Stomach smooth muscle (tissue), 2 donors: ENCODE results near the gene C17orf67.

Experiments
- H3K27ac ChIP-seq: one replicate; pipeline ENCODE4 v1.7.0; 2013; ENCODE audit warnings: mild to moderate bottlenecking, low read length, inconsistent platforms
- H3K27me3 ChIP-seq, 2 donors: one replicate each; pipeline ENCODE4 v1.7.0; 2013; ENCODE audit warnings: low read length in 2 of 2; ENCODE audit not compliant: insufficient read depth in 2 of 2, control insufficient read depth in 1 of 2
- H3K36me3 ChIP-seq, 2 donors: one replicate each; pipeline ENCODE4 v1.7.0; 2013; ENCODE audit warnings: low read length in 2 of 2; ENCODE audit not compliant: control insufficient read depth in 2 of 2, insufficient read depth in 2 of 2
- H3K4me1 ChIP-seq: one replicate; pipeline ENCODE4 v1.7.0; 2013; ENCODE audit warnings: low read length; ENCODE audit not compliant: control insufficient read depth, insufficient read depth
- H3K4me3 ChIP-seq, 2 donors: one replicate each; pipeline ENCODE4 v1.7.0; 2013; ENCODE audit warnings: low read length in 2 of 2
- H3K9ac ChIP-seq, 2 donors: one replicate each; pipeline ENCODE4 v1.7.0; 2013; ENCODE audit warnings: low read length in 2 of 2, mild to moderate bottlenecking in 1 of 2
- H3K9me3 ChIP-seq, 2 donors: one replicate each; pipeline ENCODE4 v1.7.0; 2013; ENCODE audit warnings: low read length in 2 of 2; ENCODE audit not compliant: control insufficient read depth in 2 of 2
- donor health status: healthy.
- donor health status: Pancreatic carcinoma.

Gene C17orf67, protein sequence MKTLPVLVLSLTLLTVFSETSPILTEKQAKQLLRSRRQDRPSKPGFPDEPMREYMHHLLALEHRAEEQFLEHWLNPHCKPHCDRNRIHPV

DNA sequence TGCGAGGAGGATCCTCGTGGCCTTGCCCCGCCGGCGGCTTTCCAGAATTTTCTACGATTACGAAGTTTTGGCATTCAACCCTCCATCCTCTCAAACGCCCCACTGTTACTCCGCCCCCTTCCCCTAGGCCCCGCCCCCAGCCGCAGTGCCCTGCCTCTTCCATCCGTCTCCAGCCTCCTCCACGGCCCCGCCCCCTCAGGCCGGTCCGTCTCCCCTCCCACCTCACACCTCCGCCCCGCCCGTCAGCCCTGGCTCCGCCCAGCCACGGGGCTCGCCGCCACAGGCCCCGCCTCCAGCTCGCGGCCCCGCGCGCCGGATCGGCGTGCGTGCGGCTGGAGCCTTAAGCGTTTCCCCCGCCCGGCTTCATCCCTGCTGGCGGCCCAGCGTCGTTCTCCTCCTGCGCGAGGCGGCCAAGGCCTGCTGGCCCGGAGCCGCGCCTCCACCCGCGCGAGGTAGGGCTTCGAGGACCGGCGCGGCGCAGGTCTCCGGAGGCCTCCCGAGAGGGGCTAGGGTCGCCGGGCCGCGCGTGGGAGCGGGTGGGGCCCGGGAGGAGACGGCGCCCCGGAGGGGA lies at the start of gene C17orf67, which contains the start of gene DGKE:
Gene C17orf67, minus strand, starts transcription at position 112 of the 571 bp plus-strand sequence. CDS start 18,110 bp downstream, outside the sequence.
Gene DGKE, plus strand, starts transcription at position 343 of the 571 bp plus-strand sequence. CDS start 645 bp downstream, outside the sequence.
- peaks cover 22% of the 10 kb centered on the region for H3K4me1 ChIP-seq

DNA sequence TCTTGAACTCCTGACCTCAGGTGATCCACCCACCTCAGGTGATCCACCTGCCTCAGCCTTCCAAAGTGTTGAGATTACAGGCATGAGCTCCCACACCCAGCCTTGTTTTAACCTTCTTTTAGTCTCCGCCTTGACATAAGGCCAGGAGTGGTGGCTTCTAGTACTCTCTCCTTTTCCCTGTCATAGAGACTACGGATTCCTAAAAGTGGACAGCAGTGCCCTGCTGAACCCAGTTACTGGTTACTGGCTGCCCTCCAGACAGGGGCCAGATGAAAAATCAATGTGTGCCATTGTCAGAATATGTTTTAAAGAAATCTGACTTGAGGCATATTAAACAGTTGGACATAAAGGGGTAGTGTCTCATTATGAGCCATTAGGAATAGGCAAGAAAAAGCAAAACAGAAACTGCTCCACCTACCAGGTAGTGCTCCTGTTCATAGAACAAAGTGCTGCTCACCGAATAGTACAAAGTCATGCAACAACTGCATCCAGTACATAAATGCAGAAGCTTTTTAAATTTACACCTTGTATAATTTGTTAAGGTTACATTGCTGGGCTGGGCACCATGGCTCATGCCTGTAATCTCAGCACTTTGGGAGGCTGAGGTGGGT lies 48.1 kb upstream of the C17orf67 start:
- H3K27me3 ChIP-seq, result no peaks in the 10 kb centered on the region
- H3K4me1 ChIP-seq, result no peaks in the 10 kb centered on the region
- H3K36me3 ChIP-seq, result peaks cover 0 to 3% of the 10 kb centered on the region in 2 donors
- H3K9me3 ChIP-seq, result no peaks in the 10 kb centered on the region
- no peak overlapping the region for H3K9ac ChIP-seq
- H3K4me3 ChIP-seq, result no peak overlapping the region
- H3K27ac ChIP-seq, result no peak overlapping the region

More for the DNA sequence above, at the start of gene C17orf67, which contains the start of gene DGKE:
- Histone ChIP-seq H3K36me3 (peaks cover 3% of the 10 kb centered on the region in 2 donors), H3K4me3 (peak within 1 kb of the TSS; percentile 83 to 86), H3K27ac (peak within 1 kb of the TSS; percentile 62), H3K9ac (peak within 1 kb of the TSS; percentile 62 to 70), H3K9me3 (no peaks in the 10 kb centered on the region), H3K27me3 (no peaks in the 10 kb centered on the region)

DNA sequence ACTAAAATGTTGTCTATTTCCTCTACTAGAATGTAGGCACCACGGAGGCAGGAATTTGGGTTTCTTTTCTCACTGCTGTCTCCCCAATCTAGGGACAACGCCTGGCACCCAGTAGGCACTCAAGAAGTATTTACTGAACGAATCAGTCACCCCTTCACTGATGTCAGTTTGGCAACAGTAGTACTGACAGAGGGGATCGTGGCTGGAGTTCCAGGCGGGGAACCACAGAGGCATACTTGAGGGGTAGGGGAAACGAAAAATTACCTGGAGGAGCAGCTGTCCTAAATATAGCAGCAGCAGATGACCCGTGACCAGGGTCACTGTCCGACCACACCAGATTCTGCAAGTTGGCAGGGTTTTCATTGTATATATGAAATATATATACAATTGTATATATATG lies 46.9 kb upstream of the C17orf67 start:
- Histone ChIP-seq H3K9me3 (no peaks in the 10 kb centered on the region), H3K9ac (no peak overlapping the region), H3K27ac (no peak overlapping the region), H3K36me3 (no peaks in the 10 kb centered on the region), H3K27me3 (no peaks in the 10 kb centered on the region), H3K4me3 (no peak overlapping the region), H3K4me1 (no peaks in the 10 kb centered on the region)

DNA sequence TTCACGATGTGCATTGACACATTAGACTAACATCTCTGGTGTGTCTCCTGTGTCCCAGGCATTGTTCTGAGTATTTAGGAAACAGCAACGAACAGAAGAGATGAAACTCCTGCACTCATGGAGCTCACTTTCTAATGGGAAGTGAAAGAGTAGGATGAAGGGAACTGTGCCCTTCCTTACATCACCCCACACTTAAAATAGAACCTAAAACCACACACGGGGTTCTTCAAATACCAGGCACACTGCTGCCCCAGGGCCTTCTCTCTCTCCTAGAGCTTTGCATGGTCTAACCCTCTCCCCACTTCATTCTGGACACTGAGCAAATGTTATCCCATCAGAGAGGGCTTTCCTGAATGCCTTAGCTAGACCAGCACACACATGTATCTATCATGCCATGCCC lies 46.4 kb upstream of the C17orf67 start:
- Histone ChIP-seq H3K9me3 (no peaks in the 10 kb centered on the region), H3K4me1 (no peaks in the 10 kb centered on the region), H3K9ac (no peak overlapping the region), H3K36me3 (no peaks in the 10 kb centered on the region), H3K27ac (no peak overlapping the region), H3K4me3 (no peak overlapping the region), H3K27me3 (no peaks in the 10 kb centered on the region)

DNA sequence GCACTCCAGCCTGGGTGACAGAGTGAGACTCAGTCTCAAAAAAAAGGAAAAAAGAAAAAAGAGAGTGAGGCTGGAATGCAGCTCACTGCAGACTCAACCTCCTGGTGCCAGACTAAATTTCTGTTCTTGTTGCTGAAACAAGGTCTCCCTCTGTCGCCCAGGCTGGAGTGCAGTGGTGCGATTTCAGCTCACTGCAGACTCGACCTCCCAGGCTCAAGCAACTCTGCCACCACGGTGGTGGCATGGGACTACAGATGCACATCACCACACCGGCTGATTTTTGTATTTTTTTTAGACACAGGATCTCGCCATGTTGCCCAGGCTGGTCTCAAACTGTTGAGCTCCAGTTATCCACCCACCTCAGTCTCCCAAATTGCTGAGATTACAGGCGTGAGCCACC lies 45.6 kb upstream of the C17orf67 start:
- Histone ChIP-seq H3K9me3 (no peaks in the 10 kb centered on the region), H3K36me3 (no peaks in the 10 kb centered on the region), H3K4me1 (no peaks in the 10 kb centered on the region), H3K27ac (no peak overlapping the region), H3K27me3 (no peaks in the 10 kb centered on the region), H3K4me3 (no peak overlapping the region), H3K9ac (no peak overlapping the region)

DNA sequence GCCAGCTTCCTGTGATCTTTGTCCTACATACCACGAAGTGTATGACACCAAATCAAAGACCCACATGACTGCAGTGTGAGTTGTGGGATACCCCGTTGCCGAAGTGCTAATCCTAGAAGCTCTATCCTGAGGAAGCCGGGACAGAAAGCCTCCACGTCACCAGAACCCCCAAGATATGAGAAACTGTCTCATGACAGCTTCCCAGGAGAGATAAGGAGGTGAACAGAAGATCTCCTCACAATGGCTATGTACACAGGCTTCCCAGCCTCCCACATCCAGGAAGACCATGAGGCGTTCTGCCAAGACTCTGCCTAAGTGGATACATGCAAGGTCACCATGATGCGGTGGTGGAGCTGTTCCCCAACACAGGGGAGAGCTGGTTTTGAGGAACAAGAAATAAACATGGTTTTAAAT lies 43.1 kb upstream of the C17orf67 start:
- no peak overlapping the region for H3K4me3 ChIP-seq
- H3K4me1 ChIP-seq, result no peaks in the 10 kb centered on the region
- no peaks in the 10 kb centered on the region for H3K36me3 ChIP-seq
- H3K27me3 ChIP-seq, result no peaks in the 10 kb centered on the region
- no peak overlapping the region for H3K27ac ChIP-seq
- no peaks in the 10 kb centered on the region for H3K9me3 ChIP-seq
- H3K9ac ChIP-seq, result no peak overlapping the region

DNA sequence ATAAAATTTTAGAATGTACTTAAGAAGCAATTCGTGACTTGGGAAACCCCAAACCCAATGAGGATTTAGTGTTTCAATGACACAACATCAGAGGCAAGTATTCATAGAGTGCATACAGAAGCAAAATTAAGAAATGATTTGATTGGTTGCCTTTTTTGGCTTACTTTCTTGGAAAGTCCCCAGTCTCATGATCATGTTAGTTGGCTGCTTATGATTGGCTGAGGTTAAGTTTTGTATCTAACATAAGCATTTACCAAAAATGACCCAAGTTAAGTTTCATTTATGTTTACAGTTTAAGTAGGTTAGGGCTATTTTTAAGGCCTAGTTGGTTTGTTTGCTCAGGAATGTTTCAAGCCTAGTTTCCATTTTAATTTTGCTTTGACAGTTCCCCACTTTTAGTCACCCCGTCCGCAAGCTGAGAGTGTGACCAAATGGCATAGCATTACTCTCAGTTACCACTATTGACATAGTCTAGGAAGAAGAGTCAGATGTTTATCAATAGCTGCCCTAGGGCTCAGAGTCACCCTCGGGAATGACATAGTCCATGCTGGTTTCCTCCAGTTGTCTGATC lies 36.4 kb upstream of the C17orf67 start:
- no peak overlapping the region for H3K27ac ChIP-seq
- no peak overlapping the region for H3K9ac ChIP-seq
- H3K27me3 ChIP-seq, result no peaks in the 10 kb centered on the region
- no peaks in the 10 kb centered on the region for H3K36me3 ChIP-seq
- H3K9me3 ChIP-seq, result no peaks in the 10 kb centered on the region
- H3K4me1 ChIP-seq, result no peaks in the 10 kb centered on the region
- no peak overlapping the region for H3K4me3 ChIP-seq

DNA sequence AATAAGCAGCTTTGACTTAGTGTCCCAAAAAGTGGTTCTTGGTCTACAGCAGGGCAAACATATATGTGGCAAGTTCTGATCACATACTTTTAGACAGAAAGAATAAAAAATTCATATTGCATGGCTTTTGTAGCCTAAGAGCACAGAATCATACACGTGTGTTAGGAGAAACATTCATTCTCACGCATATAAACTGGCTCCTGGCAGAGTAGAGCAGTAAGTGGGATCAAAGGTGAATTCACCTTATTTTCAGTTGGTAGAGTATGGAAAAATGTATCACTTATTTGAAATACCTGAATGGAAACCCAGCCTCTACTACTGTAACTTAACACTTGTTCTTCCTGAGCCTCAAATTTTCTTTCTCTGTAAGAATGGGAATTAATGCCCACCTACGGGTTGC lies 35.0 kb upstream of the C17orf67 start:
- H3K9me3 ChIP-seq, result no peaks in the 10 kb centered on the region
- peaks cover 0 to 4% of the 10 kb centered on the region in 2 donors for H3K36me3 ChIP-seq
- H3K27ac ChIP-seq, result no peak overlapping the region
- no peaks in the 10 kb centered on the region for H3K27me3 ChIP-seq
- no peaks in the 10 kb centered on the region for H3K4me1 ChIP-seq
- H3K4me3 ChIP-seq, result no peak overlapping the region
- H3K9ac ChIP-seq, result no peak overlapping the region

DNA sequence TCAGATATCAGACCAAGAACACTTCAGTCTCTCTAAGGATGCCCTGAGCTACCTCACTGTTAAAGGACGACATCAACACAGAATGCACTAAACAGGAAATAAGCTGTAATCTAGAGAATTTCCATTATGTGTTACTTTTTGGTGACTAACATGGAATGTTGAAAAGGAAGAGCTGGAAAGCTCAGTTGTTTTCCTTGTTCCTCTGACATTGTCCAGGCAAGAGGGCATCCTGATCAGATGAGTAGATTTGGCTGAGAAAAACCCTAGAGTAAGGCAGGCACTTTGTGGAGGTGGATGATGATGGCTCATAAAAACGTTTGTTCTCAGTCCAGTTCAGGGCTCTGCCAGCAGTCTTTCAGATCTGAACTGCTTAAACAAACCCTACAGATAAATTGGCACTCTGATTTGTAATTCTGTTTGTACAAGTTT lies 34.2 kb upstream of the C17orf67 start:
- no peak overlapping the region for H3K27ac ChIP-seq

DNA sequence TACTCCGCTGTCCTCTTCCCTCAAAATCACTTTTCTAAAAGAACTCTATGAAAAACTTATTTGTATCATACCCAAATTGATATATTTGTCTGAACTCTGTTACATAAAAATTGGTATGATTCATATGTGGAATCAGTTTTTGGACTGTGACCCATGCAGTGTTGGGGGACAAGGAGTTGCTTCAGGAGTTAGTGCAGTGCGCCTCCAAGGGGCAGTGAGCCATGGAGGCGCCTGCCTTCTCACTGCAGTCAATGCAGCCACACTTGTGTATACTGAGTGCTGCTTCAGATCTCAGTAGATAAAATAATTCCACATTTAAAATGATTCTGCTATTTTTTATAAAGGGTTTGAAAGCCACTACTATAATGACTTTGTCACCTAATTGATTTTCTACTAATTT lies 32.8 kb upstream of the C17orf67 start:
- Histone ChIP-seq H3K27me3 (no peaks in the 10 kb centered on the region), H3K9ac (no peak overlapping the region), H3K9me3 (no peaks in the 10 kb centered on the region), H3K27ac (no peak overlapping the region), H3K4me3 (no peak overlapping the region), H3K36me3 (peaks cover 6 to 15% of the 10 kb centered on the region in 2 donors), H3K4me1 (no peaks in the 10 kb centered on the region)

More for the DNA sequence above, 34.2 kb upstream of the C17orf67 start:
- Histone ChIP-seq H3K4me1 (no peaks in the 10 kb centered on the region), H3K36me3 (peaks cover 0 to 6% of the 10 kb centered on the region in 2 donors), H3K4me3 (no peak overlapping the region), H3K9ac (no peak overlapping the region), H3K27me3 (no peaks in the 10 kb centered on the region), H3K9me3 (no peaks in the 10 kb centered on the region)

DNA sequence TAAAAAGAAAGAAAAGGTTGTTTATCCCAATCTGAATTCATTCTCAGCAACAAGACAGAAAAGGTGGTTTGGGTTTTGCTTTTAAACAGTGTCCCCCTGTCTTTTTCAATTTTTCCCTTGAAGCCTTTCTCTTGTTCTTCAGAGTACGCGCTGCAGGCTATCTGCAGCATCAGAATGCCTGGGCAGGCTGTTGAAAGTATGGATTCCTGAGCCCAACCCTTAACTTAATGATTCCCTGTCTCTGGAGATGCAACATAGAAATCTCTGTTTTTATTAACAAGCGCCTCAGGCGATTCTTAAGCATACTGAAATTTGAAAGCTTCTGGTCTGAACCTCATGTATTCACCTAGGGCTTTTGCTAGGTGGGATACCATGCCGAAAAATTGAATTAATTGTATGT lies 32.4 kb upstream of the C17orf67 start:
- Histone ChIP-seq H3K9ac (no peak overlapping the region), H3K4me3 (no peak overlapping the region), H3K27ac (no peak overlapping the region), H3K9me3 (no peaks in the 10 kb centered on the region), H3K27me3 (no peaks in the 10 kb centered on the region), H3K36me3 (peaks cover 6 to 17% of the 10 kb centered on the region in 2 donors), H3K4me1 (no peaks in the 10 kb centered on the region)
